Measurements from ENCODE around the gene MSL3B.

DNA sequence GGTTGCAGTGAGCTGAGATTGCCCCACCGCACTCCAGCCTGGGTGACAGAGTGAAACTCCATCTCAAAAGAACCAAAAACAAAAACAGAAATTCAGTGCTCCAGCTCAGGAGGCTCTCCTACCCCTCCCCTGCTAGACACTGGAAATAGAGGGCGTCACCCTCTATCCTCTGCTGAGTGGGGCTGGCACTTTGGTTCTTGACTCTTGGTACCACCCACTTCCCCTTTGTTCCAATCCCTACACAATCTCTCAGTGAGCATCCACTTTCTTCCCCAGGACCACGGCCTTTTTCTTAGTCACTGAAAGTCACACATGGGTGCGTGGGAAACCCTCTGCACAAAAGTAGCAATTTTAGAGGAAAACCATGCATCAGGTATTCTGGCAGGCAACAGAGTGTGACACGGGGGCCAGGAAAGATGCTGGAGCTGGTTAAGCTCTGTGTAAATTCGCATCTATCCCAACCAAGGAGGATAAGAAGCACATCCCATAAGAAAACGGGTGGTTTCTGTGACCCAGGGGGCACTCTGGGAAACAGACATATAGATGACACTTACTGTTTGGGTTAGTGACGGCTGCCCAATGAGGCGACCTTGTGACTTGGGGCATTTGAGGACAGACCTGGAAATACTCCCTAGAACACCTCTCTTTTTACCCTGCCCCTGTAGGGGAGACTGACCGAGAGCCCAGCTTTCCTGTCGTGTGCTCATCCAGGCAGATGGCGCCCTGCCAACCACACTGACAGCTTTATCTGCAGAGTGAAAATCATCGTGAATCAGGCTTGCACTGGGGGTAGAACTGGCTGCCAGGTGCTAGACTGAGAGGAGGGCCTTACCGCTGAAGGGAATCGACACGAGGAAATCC, 21.6 kb downstream of the MSL3B start:
- no peak for TF ChIP-seq EZH2 (optimal IDR thresholded peaks at IDR 0.05; ENCODE audit: low read depth, low read length)
- TF ChIP-seq, protein P1, sequence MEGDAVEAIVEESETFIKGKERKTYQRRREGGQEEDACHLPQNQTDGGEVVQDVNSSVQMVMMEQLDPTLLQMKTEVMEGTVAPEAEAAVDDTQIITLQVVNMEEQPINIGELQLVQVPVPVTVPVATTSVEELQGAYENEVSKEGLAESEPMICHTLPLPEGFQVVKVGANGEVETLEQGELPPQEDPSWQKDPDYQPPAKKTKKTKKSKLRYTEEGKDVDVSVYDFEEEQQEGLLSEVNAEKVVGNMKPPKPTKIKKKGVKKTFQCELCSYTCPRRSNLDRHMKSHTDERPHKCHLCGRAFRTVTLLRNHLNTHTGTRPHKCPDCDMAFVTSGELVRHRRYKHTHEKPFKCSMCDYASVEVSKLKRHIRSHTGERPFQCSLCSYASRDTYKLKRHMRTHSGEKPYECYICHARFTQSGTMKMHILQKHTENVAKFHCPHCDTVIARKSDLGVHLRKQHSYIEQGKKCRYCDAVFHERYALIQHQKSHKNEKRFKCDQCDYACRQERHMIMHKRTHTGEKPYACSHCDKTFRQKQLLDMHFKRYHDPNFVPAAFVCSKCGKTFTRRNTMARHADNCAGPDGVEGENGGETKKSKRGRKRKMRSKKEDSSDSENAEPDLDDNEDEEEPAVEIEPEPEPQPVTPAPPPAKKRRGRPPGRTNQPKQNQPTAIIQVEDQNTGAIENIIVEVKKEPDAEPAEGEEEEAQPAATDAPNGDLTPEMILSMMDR (IDR thresholded peaks at IDR 0.05; ENCODE audit: low read length) = no peak
